Measurements from ENCODE around the gene TBC1D26. TPM values are rescaled to one million over a fixed set of nuclear protein-coding genes. Genes with fewer than 3 reads are reported as not detected.
"Not testable (repeated sequence)": the region's sequence is repeated elsewhere in the genome, so short reads cannot be mapped to it uniquely, and the experiment has no call there.

The TBC1D26 gene
- total RNA-seq (not detected), polyA plus RNA-seq (not detected)
- long read RNA-seq, donor 1 = 0 reads
- long read RNA-seq, donor 2 = 0 reads
- long read RNA-seq, donor 3 = 0 reads

- H3K27ac ChIP-seq; H3K9me3 ChIP-seq; H3K4me3 ChIP-seq; H3K4me1 ChIP-seq; intact Hi-C loops (cut with DNase I); H3K27me3 ChIP-seq; DNase-seq; H3K36me3 ChIP-seq; ATAC-seq: not testable (repeated sequence)
- 83 to 87% (median 84%) methylated on average over 5 to 10 of the region's 10 CpGs for WGBS, 4 donors
Observed at GRCh38 chr17:15731900-15732299, at the start of gene TBC1D26. Gene TBC1D26, plus strand, starts transcription at chr17:15732283. Its CDS starts 3,066 bp downstream, at chr17:15735349.

- WGBS, 4 donors = 91 to 96% (median 96%) methylated on average over 3 of the region's 3 CpGs
- H3K27me3 ChIP-seq; ATAC-seq; H3K4me1 ChIP-seq; DNase-seq; H3K27ac ChIP-seq; H3K36me3 ChIP-seq; intact Hi-C loops (cut with DNase I); H3K9me3 ChIP-seq: not testable (repeated sequence)
- H3K4me3 ChIP-seq = peak overlapping the region in 3 of 12 donors; percentile 34 to 63 (median 58)
Observed at GRCh38 chr17:15683135-15683534, 48.9 kb upstream of the TBC1D26 start.

GRCh38 chr17:15683824-15684478 lies 48.1 kb upstream of the TBC1D26 start, which contains the start of gene TRIM16:
Gene TRIM16, minus strand, starts transcription at chr17:15684311. Its CDS starts 32,702 bp downstream, at chr17:15651609.
- intact Hi-C loops (cut with DNase I) = not testable (repeated sequence)
- WGBS, 4 donors = 2 to 5% (median 2%) methylated on average over 30 to 35 of the region's 35 CpGs

GRCh38 chr17:15687494-15687893 lies 44.6 kb upstream of the TBC1D26 start:
- H3K9me3 ChIP-seq; H3K4me3 ChIP-seq; H3K27me3 ChIP-seq; ATAC-seq; DNase-seq; H3K27ac ChIP-seq; H3K36me3 ChIP-seq; intact Hi-C loops (cut with DNase I); H3K4me1 ChIP-seq: not testable (repeated sequence)
- WGBS, 4 donors = 90 to 100% (median 98%) methylated on average over 1 of the region's 1 CpG

More at GRCh38 chr17:15683824-15684478, 48.1 kb upstream of the TBC1D26 start, which contains the start of gene TRIM16:
- ATAC-seq (peak; percentile 85 to 96 (median 96)), DNase-seq (peak; percentile 81 to 92 (median 84))
- H3K9me3 ChIP-seq, H3K36me3 ChIP-seq, H3K4me1 ChIP-seq, H3K27me3 ChIP-seq: not testable (repeated sequence)
- TF ChIP-seq POLR2A (IDR thresholded peaks at IDR 0.05) (peak in 1 of 2 donors; percentile 60), CTCF (IDR thresholded peaks at IDR 0.05) (peak in 3 of 12 donors; percentile 24 to 33 (median 32))
- Histone ChIP-seq H3K4me3 (peak within 1 kb of the TSS; percentile 34 to 75 (median 62)), H3K27ac (peak within 1 kb of the TSS in 11 of 12 donors; percentile 2 to 76 (median 53))

GRCh38 chr17:15698967-15699366 lies 33.1 kb upstream of the TBC1D26 start:
- intact Hi-C loops (cut with DNase I); H3K9me3 ChIP-seq; DNase-seq; H3K36me3 ChIP-seq; H3K27me3 ChIP-seq; H3K4me1 ChIP-seq; ATAC-seq: not testable (repeated sequence)
- Histone ChIP-seq H3K27ac (peak overlapping the region in 9 of 12 donors; percentile 11 to 64 (median 49)), H3K4me3 (peak overlapping the region; percentile 37 to 79 (median 62))
- WGBS, 4 donors = 3 to 27% (median 11%) methylated on average over 1 to 3 of the region's 3 CpGs

GRCh38 chr17:15699413-15699924 lies 32.6 kb upstream of the TBC1D26 start, which contains the start of gene ZNF286A:
Gene ZNF286A, plus strand, starts transcription at chr17:15699752. Its CDS starts 578 bp downstream, at chr17:15700330.
- H3K27me3 ChIP-seq; H3K9me3 ChIP-seq; intact Hi-C loops (cut with DNase I); H3K4me1 ChIP-seq; H3K36me3 ChIP-seq: not testable (repeated sequence)
- peak; percentile 99 to 100 (median 100) for ATAC-seq
- Histone ChIP-seq H3K27ac (peak within 1 kb of the TSS in 10 of 12 donors; percentile 22 to 64 (median 54)), H3K4me3 (peak within 1 kb of the TSS; percentile 37 to 79 (median 62))
- TF ChIP-seq POLR2A (IDR thresholded peaks at IDR 0.05) = peak in 1 of 2 donors; percentile 83
- WGBS, 4 donors = 0 to 1% (median 0%) methylated on average over 24 to 44 of the region's 44 CpGs
- DNase-seq = peak; percentile 97 to 99 (median 99)

GRCh38 chr17:15699937-15700336 lies 32.1 kb upstream of the TBC1D26 start:
- H3K27ac ChIP-seq = peak overlapping the region in 10 of 12 donors; percentile 22 to 64 (median 54)
- 0 to 1% methylated on average over 10 to 13 of the region's 21 CpGs; no CpG with 5 or more reads in 2 of the 4 donors for WGBS, 4 donors

GRCh38 chr17:15704239-15704638 lies 27.8 kb upstream of the TBC1D26 start:
- H3K27me3 ChIP-seq; intact Hi-C loops (cut with DNase I); H3K4me1 ChIP-seq; H3K4me3 ChIP-seq; DNase-seq; ATAC-seq; H3K27ac ChIP-seq: not testable (repeated sequence)
- WGBS, 4 donors = 97 to 99% (median 97%) methylated on average over 21 to 28 of the region's 33 CpGs
- peaks cover 0 to 46% (median 8%) of the 10 kb centered on the region in 12 donors for H3K9me3 ChIP-seq
- peaks cover 0 to 48% (median 25%) of the 10 kb centered on the region in 9 donors for H3K36me3 ChIP-seq

More at GRCh38 chr17:15699937-15700336, 32.1 kb upstream of the TBC1D26 start:
- H3K36me3 ChIP-seq; H3K4me1 ChIP-seq; intact Hi-C loops (cut with DNase I); H3K27me3 ChIP-seq; H3K9me3 ChIP-seq; DNase-seq: not testable (repeated sequence)
- peak; percentile 6 to 52 (median 25) for ATAC-seq
- H3K4me3 ChIP-seq = peak overlapping the region; percentile 37 to 79 (median 62)

- H3K27me3 ChIP-seq; DNase-seq; H3K4me3 ChIP-seq; H3K27ac ChIP-seq; intact Hi-C loops (cut with DNase I); H3K4me1 ChIP-seq: not testable (repeated sequence)
- H3K9me3 ChIP-seq = peaks cover 0 to 46% (median 8%) of the 10 kb centered on the region in 12 donors
- 96 to 99% (median 98%) methylated on average over 27 to 32 of the region's 32 CpGs for WGBS, 4 donors
- peaks cover 0 to 50% (median 25%) of the 10 kb centered on the region in 9 donors for H3K36me3 ChIP-seq
- ATAC-seq = peak in 1 of 4 donors; percentile 20
Observed at GRCh38 chr17:15704813-15705212, 27.3 kb upstream of the TBC1D26 start.

Data from heart left ventricle (tissue), 16 donors.